Hippocampal formation (tissue), 2 donors: ENCODE results near the gene CBX3.
"Not testable (repeated sequence)": the region's sequence is repeated elsewhere in the genome, so short reads cannot be mapped to it uniquely, and the experiment has no call there.

Experiments
- DNase-seq, 2 donors: peaks; one replicate each; lab custom pipeline; 2025; lab: John Stamatoyannopoulos, UW

Gene CBX3

GRCh38 chr7:26188206-26188956 is 13.2 kb upstream of the CBX3 start:
- DNase-seq = no peak

GRCh38 chr7:26188957-26189541 is 12.5 kb upstream of the CBX3 start:
- DNase-seq = no peak

- DNase-seq = no peak
Measured at GRCh38 chr7:26189697-26190096, 11.8 kb upstream of the CBX3 start.

GRCh38 chr7:26190417-26190869 is 11.1 kb upstream of the CBX3 start:
- no peak for DNase-seq

- no peak for DNase-seq
Measured at GRCh38 chr7:26191233-26191973, 10.1 kb upstream of the CBX3 start.

GRCh38 chr7:26191974-26192479 is 9.5 kb upstream of the CBX3 start:
- DNase-seq = no peak

GRCh38 chr7:26192485-26193087 is 9.0 kb upstream of the CBX3 start:
- no peak for DNase-seq

- DNase-seq = no peak
Measured at GRCh38 chr7:26193432-26194207, 7.9 kb upstream of the CBX3 start.

- not testable (repeated sequence) for DNase-seq
Measured at GRCh38 chr7:26194764-26195163, 6.8 kb upstream of the CBX3 start.

- no peak for DNase-seq
Measured at GRCh38 chr7:26195182-26195581, 6.4 kb upstream of the CBX3 start.

GRCh38 chr7:26195867-26196657 is 5.5 kb upstream of the CBX3 start:
- no peak for DNase-seq

GRCh38 chr7:26197153-26198115 is 4.1 kb upstream of the CBX3 start:
- no peak for DNase-seq

GRCh38 chr7:26198133-26198780 is 3.3 kb upstream of the CBX3 start:
- no peak for DNase-seq

GRCh38 chr7:26198781-26199169 is 2.8 kb upstream of the CBX3 start:
- DNase-seq = no peak

- peak; percentile 54 to 67 for DNase-seq
Measured at GRCh38 chr7:26199301-26200037, 2.1 kb upstream of the CBX3 start.

- DNase-seq = peak; percentile 54 to 79
Measured at GRCh38 chr7:26200038-26200443, 1.5 kb upstream of the CBX3 start.

GRCh38 chr7:26200444-26201246 is 900 bp upstream of the CBX3 start, which contains the start of gene HNRNPA2B1:
TSS of gene HNRNPA2B1 (minus strand) at chr7:26200746. CDS start at chr7:26200577, 169 bp downstream.
- DNase-seq = peak; percentile 96 to 98
